ENCODE measurements around the gene GDPD5. TPM values are rescaled to one million over a fixed set of nuclear protein-coding genes. Genes with fewer than 3 reads are reported as not detected.

The GDPD5 gene
- total RNA-seq, 3 donors from 2014 or later: 3.0 to 7.7 (median 4.6) TPM

DNA sequence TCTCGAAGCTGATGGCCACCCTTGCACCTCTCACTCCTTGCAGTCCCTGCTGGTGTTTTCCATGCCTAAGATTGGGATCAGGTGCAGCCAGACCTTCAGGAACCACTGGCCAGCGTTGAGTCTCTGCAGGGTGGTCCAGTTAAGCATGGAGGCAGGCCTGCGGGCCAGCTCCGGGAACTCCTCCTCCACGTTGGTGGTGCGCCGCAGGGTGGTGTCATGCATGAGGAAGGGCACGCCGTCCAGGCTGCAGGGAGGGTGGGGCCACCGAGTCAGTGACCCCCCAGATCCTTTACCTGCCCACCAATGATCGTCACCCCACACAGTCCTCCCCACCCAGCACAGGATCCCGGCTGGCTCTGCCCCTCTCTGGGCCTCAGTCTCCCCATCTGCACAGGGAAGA is 82.7 kb downstream of the GDPD5 start:
- no peaks in the 10 kb centered on the region for H3K36me3 ChIP-seq (ENCODE audit: low read depth)
- no peak for DNase-seq
- TF ChIP-seq CTCF (IDR thresholded peaks at IDR 0.05): no peak

DNA sequence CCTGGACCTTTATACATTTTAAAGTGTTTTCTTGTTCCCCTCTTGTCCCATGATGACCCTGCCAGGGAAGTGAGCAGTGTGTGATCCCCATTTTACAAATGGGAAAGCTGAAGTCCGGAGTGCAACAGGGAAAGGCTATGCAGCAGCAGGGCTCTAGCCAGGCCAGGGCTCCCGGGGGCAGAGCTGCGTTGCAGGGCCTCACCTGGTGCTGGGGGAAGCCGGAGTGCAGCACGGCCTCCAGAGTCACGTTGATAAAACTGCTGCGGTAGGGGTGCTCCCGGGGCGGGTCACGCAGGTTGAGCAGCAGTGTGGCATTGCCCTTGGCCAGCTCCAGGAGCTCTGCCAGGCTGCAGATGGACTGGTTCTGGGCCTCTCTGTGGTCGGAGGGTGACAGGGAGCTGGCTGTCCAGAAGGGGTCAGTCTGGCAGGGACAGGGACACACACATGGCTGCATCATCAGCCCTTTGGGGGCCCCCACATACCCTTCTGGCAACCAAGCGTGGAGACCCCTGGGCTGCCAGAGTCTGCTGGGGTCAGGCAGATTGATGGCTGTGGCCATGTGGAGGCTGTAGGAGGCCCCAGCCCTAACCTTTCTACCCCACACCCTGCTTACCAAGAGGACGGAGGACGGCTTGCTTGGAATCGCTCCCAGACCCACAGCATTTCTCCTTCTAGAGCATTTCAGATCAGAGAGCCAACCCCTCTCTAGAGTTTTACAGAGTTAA is 83.4 kb downstream of the GDPD5 start:
- Histone ChIP-seq H3K36me3 (ENCODE audit: low read depth) (no peaks in the 10 kb centered on the region), H3K4me3 (no peak overlapping the region), H3K4me1 (ENCODE audit: low read depth) (no peaks in the 10 kb centered on the region), H3K9me3 (no peaks in the 10 kb centered on the region)
- intact Hi-C loops (cut with DNase I, micrococcal nuclease): no loop called here
- ATAC-seq (no peak), DNase-seq (no peak)
- no peak for TF ChIP-seq CTCF (IDR thresholded peaks at IDR 0.05)

More for the DNA sequence above, 82.7 kb downstream of the GDPD5 start:
- no peaks in the 10 kb centered on the region for H3K4me1 ChIP-seq (ENCODE audit: low read depth)
- no peaks in the 10 kb centered on the region for H3K9me3 ChIP-seq
- ATAC-seq: no peak
- intact Hi-C loops (cut with DNase I, micrococcal nuclease): no loop called here
- no peak overlapping the region for H3K4me3 ChIP-seq

GRCh38 chr11:75441804-75442132 is 84.0 kb downstream of the GDPD5 start:
- H3K4me1 ChIP-seq (ENCODE audit: low read depth): no peaks in the 10 kb centered on the region
- H3K4me3 ChIP-seq: no peak overlapping the region
- H3K9me3 ChIP-seq: no peaks in the 10 kb centered on the region
- TF ChIP-seq CTCF (IDR thresholded peaks at IDR 0.05): no peak
- intact Hi-C loops (cut with DNase I, micrococcal nuclease): no loop called here
- no peaks in the 10 kb centered on the region for H3K36me3 ChIP-seq (ENCODE audit: low read depth)
- ATAC-seq (no peak), DNase-seq (peak in 1 of 3 donors; percentile 2)

- no peaks in the 10 kb centered on the region for H3K36me3 ChIP-seq (ENCODE audit: low read depth)
- H3K9me3 ChIP-seq: no peaks in the 10 kb centered on the region
- intact Hi-C loops (cut with DNase I, micrococcal nuclease): no loop called here
- ATAC-seq (no peak), DNase-seq (peak in 1 of 3 donors; percentile 49)
- no peak overlapping the region for H3K4me3 ChIP-seq
- no peak for TF ChIP-seq CTCF (IDR thresholded peaks at IDR 0.05)
- no peaks in the 10 kb centered on the region for H3K4me1 ChIP-seq (ENCODE audit: low read depth)
Observed at GRCh38 chr11:75440960-75441803, 84.6 kb downstream of the GDPD5 start.

DNA sequence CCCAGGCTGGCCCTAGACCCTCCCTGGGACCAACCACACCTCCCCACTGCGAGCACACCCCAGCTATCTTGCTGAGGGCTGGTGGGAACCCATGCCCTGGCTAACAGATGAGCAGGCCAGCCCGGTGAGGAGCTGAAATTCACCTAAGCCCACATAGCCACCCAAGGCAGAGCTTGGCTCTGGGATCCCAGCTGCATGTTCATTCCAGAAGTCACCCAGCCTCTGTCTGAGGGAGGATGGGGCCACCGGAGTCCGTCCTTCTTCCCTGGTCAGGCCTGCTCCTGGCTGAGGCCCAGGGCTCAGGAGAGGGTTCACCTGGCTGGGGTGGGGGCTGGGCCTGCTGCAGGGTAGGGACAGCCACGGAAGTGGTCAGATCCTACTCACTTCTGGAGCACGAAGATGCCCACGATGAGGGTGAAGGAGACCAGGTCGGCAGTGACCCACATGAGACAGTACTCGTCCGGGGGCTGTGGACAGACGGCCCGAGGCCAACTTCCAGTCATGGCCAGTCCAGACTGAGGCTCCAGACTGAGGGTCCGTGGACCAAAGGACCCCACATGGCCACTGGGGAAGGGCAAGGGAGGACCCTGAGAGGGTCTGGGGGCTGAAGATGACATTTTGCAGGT is 86.1 kb downstream of the GDPD5 start:
- Histone ChIP-seq H3K4me3 (no peak overlapping the region), H3K9me3 (no peaks in the 10 kb centered on the region), H3K36me3 (ENCODE audit: low read depth) (no peaks in the 10 kb centered on the region), H3K4me1 (ENCODE audit: low read depth) (no peaks in the 10 kb centered on the region)
- ATAC-seq: no peak
- DNase-seq: no peak
- intact Hi-C loops (cut with DNase I, micrococcal nuclease): no loop called here
- TF ChIP-seq CTCF (IDR thresholded peaks at IDR 0.05): no peak
